Aorta (tissue), 5 donors: ENCODE data around the gene SPDYE6. TPM values are rescaled to one million over a fixed set of nuclear protein-coding genes. Genes with fewer than 3 reads are reported as not detected.
A peak's percentile ranks its signal among the peaks of the same experiment; 100 is the strongest.

Source experiments
- ATAC-seq: fragments of 200-7000 bp; cut with Tn5 transposase; one replicate; pipeline ENCODE4 v1.9.1; 2022; ENCODE audit warnings: moderate library complexity; ENCODE audit not compliant: low FRiP score
- DNase-seq, 2 donors: peaks; one replicate each; pipeline ENCODE4 v3.0.0-alpha.2; 2020
- H3K27ac ChIP-seq, 2 donors: one replicate each; pipeline ENCODE4 v1.5.1; 2013; ENCODE audit warnings: low read length in 2 of 2, mild to moderate bottlenecking in 2 of 2, moderate library complexity in 2 of 2, control low read depth in 1 of 2, inconsistent platforms in 1 of 2, low read depth in 1 of 2
- H3K27me3 ChIP-seq, 2 donors: one replicate each; pipeline ENCODE4 v1.6.1; 2013; ENCODE audit warnings: control low read depth in 1 of 2, low read length in 1 of 2, mild to moderate bottlenecking in 1 of 2, moderate library complexity in 1 of 2; ENCODE audit not compliant: insufficient read depth in 2 of 2, control insufficient read depth in 1 of 2
- H3K36me3 ChIP-seq, 2 donors: one replicate each; pipeline ENCODE4 v1.6.1; 2013; ENCODE audit warnings: control low read depth in 1 of 2, low read length in 1 of 2, mild to moderate bottlenecking in 1 of 2; ENCODE audit not compliant: insufficient read depth in 2 of 2, control insufficient read depth in 1 of 2
- H3K4me1 ChIP-seq, 2 donors: one replicate each; pipeline ENCODE4 v1.6.1; 2013; ENCODE audit warnings: low read length in 2 of 2, control low read depth in 1 of 2, mild to moderate bottlenecking in 1 of 2, moderate library complexity in 1 of 2; ENCODE audit not compliant: insufficient read depth in 2 of 2, control insufficient read depth in 1 of 2
- H3K4me3 ChIP-seq, 2 donors: one replicate each; pipeline ENCODE4 v1.5.1; 2013; ENCODE audit warnings: low read length in 2 of 2, control low read depth in 1 of 2, mild to moderate bottlenecking in 1 of 2
- H3K9me3 ChIP-seq: one replicate; pipeline ENCODE4 v1.6.1; 2013; ENCODE audit warnings: mild to moderate bottlenecking, low read length; ENCODE audit not compliant: control insufficient read depth
- WGBS, 2 donors: extraction: QIAGEN DNeasy Blood & Tissue Kit; methylation state at CpG; one replicate each; pipeline ENCODE4 v1.1.7; 2013; 5-methylcytosine and 5-hydroxymethylcytosine counted together
- intact Hi-C, 2 donors: fragments of 100-400 bp; cut with DNase I; formaldehyde crosslinking; loops; one replicate each; pipeline versions ENCODE4 v1.14.2 to v1.15.0; 2022
- polyA plus RNA-seq, 2 donors: library from polyadenylated mRNA; stranded (reverse); fragments of 200-250 nt; gene quantifications; one replicate each; pipeline ENCODE4 v1.2.3, GENCODE V29; 2013
- total RNA-seq, 2 donors: library from RNA; stranded (reverse); fragmentation: NEBNext Ultra II Directional; extraction: Animal tissue kit (Norgen Biotek cat#: 25700); gene quantifications; one replicate each; pipeline ENCODE4 v1.2.1, GENCODE V29; 2021
- donor health status: healthy with polysubstance abuse.
- donor health status: Bipolar disorder and iron deficiency.
- donor health status: DM: no; HTN: no; CAD: no.
- donor health status: DM: no; HTN: no; CAD: no.
- donor health status: DM: yes; HTN: yes; CAD: no.

The SPDYE6 gene
- total and polyA plus RNA-seq, 4 donors: 0.31 TPM; not detected in 3

- no peaks in the 10 kb centered on the region for H3K4me1 ChIP-seq
- 91 to 92% methylated on average over 22 of the region's 22 CpGs for WGBS, 2 donors
- H3K27ac ChIP-seq: no peak overlapping the region
- ATAC-seq: no peak
- H3K4me3 ChIP-seq: no peak overlapping the region
- H3K27me3 ChIP-seq: no peaks in the 10 kb centered on the region
- intact Hi-C loops: no loop called here
- H3K9me3 ChIP-seq: no peaks in the 10 kb centered on the region
- peak in 1 of 2 donors; percentile 47 for DNase-seq
- H3K36me3 ChIP-seq: no peaks in the 10 kb centered on the region
Observed at GRCh38 chr7:102313997-102314780, 42.1 kb downstream of the SPDYE6 start.

- ATAC-seq: no peak
- H3K27me3 ChIP-seq: no peaks in the 10 kb centered on the region
- no peaks in the 10 kb centered on the region for H3K9me3 ChIP-seq
- H3K4me3 ChIP-seq: no peak overlapping the region
- H3K4me1 ChIP-seq: no peaks in the 10 kb centered on the region
- intact Hi-C loops: no loop called here
- no peak overlapping the region for H3K27ac ChIP-seq
- no peaks in the 10 kb centered on the region for H3K36me3 ChIP-seq
- no peak for DNase-seq
- WGBS, 2 donors: 87 to 89% methylated on average over 2 of the region's 2 CpGs
Observed at GRCh38 chr7:102312317-102312716, 43.9 kb downstream of the SPDYE6 start.

GRCh38 chr7:102310414-102310815 is 45.8 kb downstream of the SPDYE6 start:
- DNase-seq (no peak), ATAC-seq (no peak)
- Histone ChIP-seq H3K4me3 (no peak overlapping the region), H3K4me1 (no peaks in the 10 kb centered on the region), H3K27ac (no peak overlapping the region), H3K27me3 (no peaks in the 10 kb centered on the region), H3K36me3 (no peaks in the 10 kb centered on the region), H3K9me3 (no peaks in the 10 kb centered on the region)
- 88 to 93% methylated on average over 9 of the region's 9 CpGs for WGBS, 2 donors
- intact Hi-C loops: no loop called here

GRCh38 chr7:102306916-102307677 is 49.1 kb downstream of the SPDYE6 start:
- peak in 1 of 2 donors; percentile 75 for DNase-seq
- 63 to 65% methylated on average over 17 of the region's 17 CpGs for WGBS, 2 donors
- no peaks in the 10 kb centered on the region for H3K36me3 ChIP-seq
- H3K4me1 ChIP-seq: no peaks in the 10 kb centered on the region
- no peaks in the 10 kb centered on the region for H3K27me3 ChIP-seq
- no peaks in the 10 kb centered on the region for H3K9me3 ChIP-seq
- peak; percentile 33 for ATAC-seq
- H3K4me3 ChIP-seq: no peak overlapping the region
- H3K27ac ChIP-seq: no peak overlapping the region
- intact Hi-C loops: no loop called here

GRCh38 chr7:102305414-102306268 is 50.6 kb downstream of the SPDYE6 start:
- H3K27ac ChIP-seq: no peak overlapping the region
- ATAC-seq (no peak), DNase-seq (no peak)
- intact Hi-C loops: no loop called here
- no peak overlapping the region for H3K4me3 ChIP-seq
- H3K4me1 ChIP-seq: no peaks in the 10 kb centered on the region
- no peaks in the 10 kb centered on the region for H3K9me3 ChIP-seq
- H3K36me3 ChIP-seq: no peaks in the 10 kb centered on the region
- H3K27me3 ChIP-seq: no peaks in the 10 kb centered on the region
- 95 to 97% methylated on average over 16 to 17 of the region's 17 CpGs for WGBS, 2 donors

- H3K4me1 ChIP-seq: no peaks in the 10 kb centered on the region
- H3K4me3 ChIP-seq: no peak overlapping the region
- DNase-seq (no peak), ATAC-seq (no peak)
- intact Hi-C loops: no loop called here
- H3K27me3 ChIP-seq: no peaks in the 10 kb centered on the region
- H3K9me3 ChIP-seq: no peaks in the 10 kb centered on the region
- H3K27ac ChIP-seq: no peak overlapping the region
- H3K36me3 ChIP-seq: no peaks in the 10 kb centered on the region
- 77 to 78% methylated on average over 11 of the region's 11 CpGs for WGBS, 2 donors
Observed at GRCh38 chr7:102304668-102305067, 51.6 kb downstream of the SPDYE6 start.

GRCh38 chr7:102303669-102304422 is 52.4 kb downstream of the SPDYE6 start:
- Histone ChIP-seq H3K9me3 (no peaks in the 10 kb centered on the region), H3K4me1 (no peaks in the 10 kb centered on the region), H3K27ac (no peak overlapping the region), H3K27me3 (no peaks in the 10 kb centered on the region), H3K4me3 (no peak overlapping the region), H3K36me3 (no peaks in the 10 kb centered on the region)
- ATAC-seq: no peak
- DNase-seq: no peak
- WGBS, 2 donors: 83 to 84% methylated on average over 13 of the region's 13 CpGs
- intact Hi-C loops: no loop called here

GRCh38 chr7:102302025-102302424 is 54.2 kb downstream of the SPDYE6 start:
- no peaks in the 10 kb centered on the region for H3K9me3 ChIP-seq
- ATAC-seq (no peak), DNase-seq (no peak)
- no peak overlapping the region for H3K27ac ChIP-seq
- no peaks in the 10 kb centered on the region for H3K27me3 ChIP-seq
- H3K4me1 ChIP-seq: no peaks in the 10 kb centered on the region
- no peak overlapping the region for H3K4me3 ChIP-seq
- H3K36me3 ChIP-seq: no peaks in the 10 kb centered on the region
- WGBS, 2 donors: 94% methylated on average over 6 of the region's 6 CpGs
- intact Hi-C loops: no loop called here
